Heart right ventricle (tissue), 16 donors: ENCODE measurements around the gene BTN2A1. TPM values are rescaled to one million over a fixed set of nuclear protein-coding genes. Genes with fewer than 3 reads are reported as not detected.
"Not testable (repeated sequence)": the region's sequence is repeated elsewhere in the genome, so short reads cannot be mapped to it uniquely, and the experiment has no call there.

Experiments used
- ATAC-seq, 8 donors: fragments of 200-7000 bp; cut with Tn5 transposase; one replicate each; pipeline ENCODE4 v1.9.1; 2020; ENCODE audit warnings: mild to moderate bottlenecking in 8 of 8, moderate library complexity in 8 of 8, moderate number of reproducible peaks in 1 of 8
- DNase-seq, 2 donors: peaks; one replicate each; pipeline ENCODE4 v3.0.0-alpha.2; 2020
- H3K27ac ChIP-seq, 10 donors: fragments of 200-600 bp; sonication (generic) in 2 of 10; one replicate each; pipeline versions ENCODE4 v1.5.0 to v1.8.0; 2020 to 2022; ENCODE audit warnings: mild to moderate bottlenecking in 3 of 10
- H3K27me3 ChIP-seq, 7 donors: fragments of 200-600 bp; one replicate each; pipeline ENCODE4 v1.8.0; 2021 to 2022; ENCODE audit warnings: mild to moderate bottlenecking in 2 of 7
- H3K36me3 ChIP-seq, 9 donors: fragments of 200-600 bp; sonication (generic) in 1 of 9; one replicate each; pipeline versions ENCODE4 v1.5.0 to v1.8.0; 2020 to 2022; ENCODE audit warnings: mild to moderate bottlenecking in 2 of 9
- H3K4me1 ChIP-seq, 9 donors: fragments of 200-600 bp; sonication (generic) in 1 of 9; one replicate each; pipeline versions ENCODE4 v1.5.0 to v1.8.0; 2020 to 2022; ENCODE audit warnings: mild to moderate bottlenecking in 4 of 9
- H3K4me3 ChIP-seq, 10 donors: fragments of 200-600 bp; sonication (generic) in 2 of 10; one replicate each; pipeline versions ENCODE4 v1.5.0 to v1.8.0; 2020 to 2022; ENCODE audit warnings: mild to moderate bottlenecking in 7 of 10, moderate library complexity in 2 of 10
- H3K9me3 ChIP-seq, 11 donors: fragments of 200-600 bp in 10 of 11; sonication (generic) in 2 of 11; one replicate each; pipeline versions ENCODE4 v1.5.0 to v1.8.0; 2013 to 2022; ENCODE audit warnings: mild to moderate bottlenecking in 2 of 11, control low read depth in 1 of 11, moderate library complexity in 1 of 11
- WGBS, 2 donors: extraction: QIAGEN DNeasy Blood & Tissue Kit; methylation state at CpG; one replicate each; pipeline ENCODE4 v1.1.7; 2013; ENCODE audit warnings: inconsistent platforms in 1 of 2; 5-methylcytosine and 5-hydroxymethylcytosine counted together
- intact Hi-C, 10 donors: fragments of 100-400 bp; cut with DNase I; formaldehyde crosslinking; loops; one replicate each; pipeline versions ENCODE4 v1.11.1 to v1.14.2; 2022
- polyA plus RNA-seq, 2 donors: library from polyadenylated mRNA; stranded (reverse); fragments of 200-250 nt; gene quantifications; one replicate each; pipeline ENCODE4 v1.2.3, GENCODE V29; 2013
- total RNA-seq, 10 donors: library from RNA; stranded (reverse); fragmentation: NEBNext Ultra II Directional in 3 of 10; extraction: Animal tissue kit (Norgen Biotek cat#: 25700) in 3 of 10; gene quantifications; one replicate each; pipeline versions ENCODE4 v1.2.1 to v1.2.4, GENCODE V29; 2021 to 2023
- TF ChIP-seq, protein P1 (sequence below), 9 donors: fragments of 200-600 bp; sonication (generic) in 2 of 9; IDR thresholded peaks; one replicate each; pipeline versions ENCODE4 v1.5.0 to v1.8.0; 2021 to 2022; ENCODE audit warnings: antibody characterized with exemption in 9 of 9, mild to moderate bottlenecking in 5 of 9, moderate library complexity in 1 of 9
- donor health status: Arrhythmogenic right ventricular cardiomyopathy.
- donor health status: ischemic (EF 13 %, LVEDD 7.1; RV severe dilation, severe dysfunction).
- donor health status: healthy with polysubstance abuse.
- donor health status: DM: no; HTN: yes; CAD: no.
- donor health status: DM: no; HTN: no; CAD: no.
- donor health status: ischemic (EF 25% LVEDD 6.9; RV normal size, moderate dysfunction).
- donor health status: ischemic (EF 25% LVEDD 5.7; RV mildly dilated, moderate dysfunction).
- donor health status: healthy.
- donor health status: DM: yes; HTN: yes; CAD: no.
- donor health status: Ischemic cardiomyopathy.
- donor health status: ischemic (EF 35%, LVEDD 5.7; RV mildly dilated, moderate dysfunction).
- donor health status: nonischemic (EF 11% LVEDD 7.7; RV severe dilation, severe dysfunction).
- donor health status: DM: yes; HTN: yes; CAD: no.
- donor health status: PGD.
- donor health status: ischemic (EF 29% LVEDD 5.4; RV normal size, mild dysfunction).
- donor health status: nonischemic (EF 23%, LVEDD 6.1; RV moderate dilation, normal function).

BTN2A1 gene
- total and polyA plus RNA-seq, 12 donors = 9.7 to 19.9 (median 15.5) TPM

DNA sequence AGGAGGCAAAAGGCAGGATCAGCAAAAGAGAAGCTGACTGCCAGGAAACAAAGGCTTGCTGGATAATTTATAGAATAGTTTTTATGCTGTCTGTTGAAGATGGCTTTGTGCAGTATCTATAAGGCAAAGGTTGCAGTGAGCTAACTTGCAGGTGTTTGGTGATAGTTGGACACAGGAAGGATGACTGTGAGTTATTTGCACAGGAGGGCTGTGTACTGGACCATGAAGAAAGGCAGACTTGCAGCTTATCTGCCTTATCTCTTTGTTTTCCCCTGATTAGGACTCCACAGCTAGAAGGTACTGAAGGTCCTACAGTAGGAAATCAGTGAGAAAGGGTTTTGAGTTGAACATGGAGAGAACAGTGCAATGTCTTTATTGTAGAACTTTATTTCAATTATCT is 44.4 kb downstream of the BTN2A1 start:
- Histone ChIP-seq H3K36me3 (no peaks in the 10 kb centered on the region), H3K9me3 (no peaks in the 10 kb centered on the region), H3K4me1 (peaks cover 0 to 13% (median 9%) of the 10 kb centered on the region in 9 donors), H3K4me3 (peak overlapping the region in 3 of 10 donors; percentile 18 to 45 (median 41)), H3K27me3 (peaks cover 4 to 52% (median 46%) of the 10 kb centered on the region in 7 donors), H3K27ac (no peak overlapping the region)
- TF ChIP-seq, protein P1, sequence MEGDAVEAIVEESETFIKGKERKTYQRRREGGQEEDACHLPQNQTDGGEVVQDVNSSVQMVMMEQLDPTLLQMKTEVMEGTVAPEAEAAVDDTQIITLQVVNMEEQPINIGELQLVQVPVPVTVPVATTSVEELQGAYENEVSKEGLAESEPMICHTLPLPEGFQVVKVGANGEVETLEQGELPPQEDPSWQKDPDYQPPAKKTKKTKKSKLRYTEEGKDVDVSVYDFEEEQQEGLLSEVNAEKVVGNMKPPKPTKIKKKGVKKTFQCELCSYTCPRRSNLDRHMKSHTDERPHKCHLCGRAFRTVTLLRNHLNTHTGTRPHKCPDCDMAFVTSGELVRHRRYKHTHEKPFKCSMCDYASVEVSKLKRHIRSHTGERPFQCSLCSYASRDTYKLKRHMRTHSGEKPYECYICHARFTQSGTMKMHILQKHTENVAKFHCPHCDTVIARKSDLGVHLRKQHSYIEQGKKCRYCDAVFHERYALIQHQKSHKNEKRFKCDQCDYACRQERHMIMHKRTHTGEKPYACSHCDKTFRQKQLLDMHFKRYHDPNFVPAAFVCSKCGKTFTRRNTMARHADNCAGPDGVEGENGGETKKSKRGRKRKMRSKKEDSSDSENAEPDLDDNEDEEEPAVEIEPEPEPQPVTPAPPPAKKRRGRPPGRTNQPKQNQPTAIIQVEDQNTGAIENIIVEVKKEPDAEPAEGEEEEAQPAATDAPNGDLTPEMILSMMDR (IDR thresholded peaks at IDR 0.05) = no peak
- DNase-seq (no peak), ATAC-seq (no peak)
- intact Hi-C loops = no loop called here

DNA sequence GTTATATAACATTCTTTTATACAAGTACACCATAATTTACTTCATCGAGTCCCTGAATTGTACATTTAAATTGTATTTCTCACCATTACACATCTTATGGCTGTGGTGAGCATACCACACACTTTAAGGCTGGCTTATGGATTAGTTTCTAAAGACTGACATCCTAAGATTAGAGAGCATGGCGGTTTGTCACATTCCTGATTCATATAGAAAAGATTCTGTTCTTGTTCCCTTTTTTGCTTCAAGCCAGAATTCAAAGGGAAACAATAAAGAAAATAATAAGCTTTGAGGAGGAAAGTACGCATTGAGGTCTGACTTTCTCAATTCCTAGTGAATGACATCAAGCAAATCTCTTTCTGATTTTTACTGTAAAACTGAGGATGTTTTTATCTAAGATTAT is 44.9 kb downstream of the BTN2A1 start:
- H3K27ac ChIP-seq = no peak overlapping the region
- intact Hi-C loops = no loop called here
- ATAC-seq (no peak), DNase-seq (no peak)
- H3K4me3 ChIP-seq = no peak overlapping the region
- no peaks in the 10 kb centered on the region for H3K36me3 ChIP-seq
- no peaks in the 10 kb centered on the region for H3K9me3 ChIP-seq
- peaks cover 4 to 52% (median 46%) of the 10 kb centered on the region in 7 donors for H3K27me3 ChIP-seq
- 93 to 95% methylated on average over 3 of the region's 3 CpGs for WGBS, 2 donors
- TF ChIP-seq, protein P1 (IDR thresholded peaks at IDR 0.05) = no peak
- H3K4me1 ChIP-seq = peaks cover 0 to 13% (median 9%) of the 10 kb centered on the region in 9 donors

DNA sequence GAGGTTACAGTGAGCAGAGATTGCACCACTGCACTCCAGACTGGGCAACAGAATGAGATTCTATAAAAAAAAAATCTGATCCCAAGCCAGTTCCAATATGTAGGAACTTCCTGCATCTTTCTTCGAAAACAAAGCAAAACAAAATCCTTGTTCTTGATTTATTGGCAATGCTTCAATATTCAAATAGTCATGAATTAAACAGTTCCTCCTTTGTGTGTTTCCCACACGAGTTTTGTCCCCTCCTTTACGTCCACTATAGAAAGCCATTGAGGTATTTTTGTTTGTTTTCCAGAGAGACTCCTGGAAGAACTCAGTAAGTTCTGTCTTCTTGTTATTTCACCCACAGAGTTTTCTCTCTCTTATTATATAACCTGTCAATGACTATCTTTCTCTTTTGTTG is 49.9 kb downstream of the BTN2A1 start:
- intact Hi-C loops = no loop called here
- 48 to 53% methylated on average over 3 of the region's 3 CpGs for WGBS, 2 donors

DNA sequence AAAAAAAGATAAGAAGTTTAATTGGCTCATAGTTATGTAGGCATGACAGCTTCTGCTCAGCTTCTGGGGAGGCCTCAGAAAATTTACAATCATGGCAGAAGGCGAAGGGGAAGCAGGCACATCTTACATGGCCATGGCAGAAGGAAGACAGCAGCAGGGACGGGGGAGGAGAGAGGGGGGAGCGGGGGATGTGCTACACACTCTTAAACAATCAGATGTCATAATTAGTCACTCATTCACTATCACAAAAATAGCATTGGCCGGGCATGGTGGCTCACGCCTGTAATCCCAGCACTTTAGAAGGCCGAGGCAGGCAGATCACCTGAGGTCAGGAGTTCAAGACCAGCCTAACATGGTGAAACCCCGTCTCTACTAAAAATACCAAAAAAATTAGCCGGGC is 53.3 kb downstream of the BTN2A1 start:
- H3K36me3 ChIP-seq, H3K9me3 ChIP-seq, ATAC-seq, H3K4me3 ChIP-seq, H3K27me3 ChIP-seq, DNase-seq, H3K4me1 ChIP-seq, intact Hi-C loops, H3K27ac ChIP-seq: not testable (repeated sequence)
- whole genome bisulfite sequencing, 2 donors = 72 to 75% methylated on average over 8 of the region's 8 CpGs

More for the DNA sequence above, 49.9 kb downstream of the BTN2A1 start:
- no peaks in the 10 kb centered on the region for H3K4me1 ChIP-seq
- H3K4me3 ChIP-seq = no peak overlapping the region
- no peak for DNase-seq
- TF ChIP-seq, protein P1 (IDR thresholded peaks at IDR 0.05) = no peak
- H3K27ac ChIP-seq = no peak overlapping the region
- no peak for ATAC-seq
- no peaks in the 10 kb centered on the region for H3K9me3 ChIP-seq
- no peaks in the 10 kb centered on the region for H3K36me3 ChIP-seq
- peaks cover 0 to 25% (median 15%) of the 10 kb centered on the region in 7 donors for H3K27me3 ChIP-seq

DNA sequence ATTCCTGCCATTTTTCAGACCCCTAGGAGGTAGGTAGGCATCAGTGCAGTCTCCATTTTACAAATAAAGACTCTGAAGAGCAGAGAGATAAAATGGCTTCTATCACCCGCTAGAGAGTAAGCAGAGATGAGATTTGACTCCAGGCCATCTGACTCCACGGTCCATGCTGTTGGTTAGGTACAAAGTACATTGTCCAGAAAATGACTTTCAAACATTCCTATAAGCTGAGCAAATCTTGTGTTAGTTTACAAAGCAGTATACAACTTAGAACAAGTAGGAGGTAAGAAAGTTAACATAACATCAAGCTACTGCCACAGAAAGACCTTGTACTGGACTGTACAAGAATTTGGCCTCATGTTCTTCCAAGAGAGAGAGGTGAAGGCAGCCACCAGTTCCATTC is 57.2 kb downstream of the BTN2A1 start:
- TF ChIP-seq, protein P1 (IDR thresholded peaks at IDR 0.05) = no peak
- ATAC-seq (no peak), DNase-seq (no peak)
- H3K36me3 ChIP-seq = no peaks in the 10 kb centered on the region
- no peak overlapping the region for H3K4me3 ChIP-seq
- no peaks in the 10 kb centered on the region for H3K9me3 ChIP-seq
- H3K27me3 ChIP-seq = no peaks in the 10 kb centered on the region
- intact Hi-C loops = loop anchor here in 2 of 10 donors (5.0 kb wide), 1 partner anchor 38 kb away; no protein-coding TSS in a partner anchor
- WGBS, 2 donors = 80 to 89% methylated on average over 2 of the region's 2 CpGs
- no peak overlapping the region for H3K27ac ChIP-seq
- peaks cover 0 to 1% (median under 1%) of the 10 kb centered on the region in 9 donors for H3K4me1 ChIP-seq
